ENCODE data around the gene PPP1R1B. TPM values are rescaled to one million over a fixed set of nuclear protein-coding genes. Genes with fewer than 3 reads are reported as not detected.

PPP1R1B gene
- total RNA-seq, 2 experiments from 2014 or later, result not detected

- Histone ChIP-seq H3K9me3 (ENCODE audit: low read length) (no peaks in the 10 kb centered on the region), H3K4me3 (ENCODE audit: low read depth, low read length, poor library complexity, severe bottlenecking) (no peak overlapping the region), H4K20me1 (ENCODE audit: insufficient read depth, low read length) (no peaks in the 10 kb centered on the region), H3K4me1 (ENCODE audit: insufficient read depth, low read length, poor library complexity, severe bottlenecking) (no peaks in the 10 kb centered on the region), H3K9me2 (ENCODE audit: insufficient read depth, low read length) (no peaks in the 10 kb centered on the region), H2AFZ (ENCODE audit: low read length) (no peak overlapping the region), H3K36me3 (ENCODE audit: insufficient read depth, low read length) (peaks cover 11% of the 10 kb centered on the region; the same call in 1 of the 2 replicates), H3K79me2 (ENCODE audit: insufficient read depth, low read depth, low read length) (no peaks in the 10 kb centered on the region), H3K27ac (ENCODE audit: low read depth, low read length, poor library complexity, severe bottlenecking) (no peak overlapping the region), H3K4me2 (ENCODE audit: low read length) (no peak overlapping the region)
- ChIA-PET POLR2A (no interaction called here), CTCF (ENCODE audit: unreplicated experiment) (no interaction called here)
- intact Hi-C loops (cut with micrococcal nuclease; ENCODE audit: unreplicated experiment), result no loop called here
- TF ChIP-seq CTCF (conservative IDR thresholded peaks at IDR 0.05; ENCODE audit: low read length) (no peak), EZH2phosphoT487 (IDR thresholded peaks at IDR 0.05; ENCODE audit: borderline replicate concordance, low read depth, low read length) (no peak)
- BruUV-seq (replicated peaks), result no TSS peak
- DNase-seq (ENCODE audit: low spot score), result no peak
Measured at GRCh38 chr17:39665642-39666224, 39.0 kb downstream of the PPP1R1B start.

- no peaks in the 10 kb centered on the region for H3K9me3 ChIP-seq (ENCODE audit: low read length)
- no peaks in the 10 kb centered on the region for H4K20me1 ChIP-seq (ENCODE audit: insufficient read depth, low read length)
- H3K9me2 ChIP-seq (ENCODE audit: insufficient read depth, low read length), result no peaks in the 10 kb centered on the region
- peaks cover 11% of the 10 kb centered on the region; the same call in 1 of the 2 replicates for H3K36me3 ChIP-seq (ENCODE audit: insufficient read depth, low read length)
- no peak overlapping the region for H3K27ac ChIP-seq (ENCODE audit: low read depth, low read length, poor library complexity, severe bottlenecking)
- intact Hi-C loops (cut with micrococcal nuclease; ENCODE audit: unreplicated experiment), result no loop called here
- no peaks in the 10 kb centered on the region for H3K4me1 ChIP-seq (ENCODE audit: insufficient read depth, low read length, poor library complexity, severe bottlenecking)
- POLR2A ChIA-PET, result no interaction called here
- no TSS peak for BruUV-seq (replicated peaks)
- H2AFZ ChIP-seq (ENCODE audit: low read length), result no peak overlapping the region
- TF ChIP-seq EZH2phosphoT487 (IDR thresholded peaks at IDR 0.05; ENCODE audit: borderline replicate concordance, low read depth, low read length), result no peak
- TF ChIP-seq CTCF (conservative IDR thresholded peaks at IDR 0.05; ENCODE audit: low read length), result no peak
- H3K4me3 ChIP-seq (ENCODE audit: low read depth, low read length, poor library complexity, severe bottlenecking), result no peak overlapping the region
- no peak for DNase-seq (ENCODE audit: low spot score)
- H3K79me2 ChIP-seq (ENCODE audit: insufficient read depth, low read depth, low read length), result no peaks in the 10 kb centered on the region
- H3K4me2 ChIP-seq (ENCODE audit: low read length), result no peak overlapping the region
- CTCF ChIA-PET (ENCODE audit: unreplicated experiment), result interaction anchor here (0.5 kb wide), 1 partner anchor 14 kb away, joined by 4 read pairs; no protein-coding TSS in a partner anchor
Measured at GRCh38 chr17:39666231-39666600, 39.5 kb downstream of the PPP1R1B start.

GRCh38 chr17:39666601-39667261, 40.0 kb downstream of the PPP1R1B start:
- POLR2A ChIA-PET, result no interaction called here
- no peak overlapping the region for H3K4me3 ChIP-seq (ENCODE audit: low read depth, low read length, poor library complexity, severe bottlenecking)

More at GRCh38 chr17:39666601-39667261, 40.0 kb downstream of the PPP1R1B start:
- no peak overlapping the region for H2AFZ ChIP-seq (ENCODE audit: low read length)
- no peaks in the 10 kb centered on the region for H3K9me3 ChIP-seq (ENCODE audit: low read length)
- H3K4me2 ChIP-seq (ENCODE audit: low read length), result no peak overlapping the region
- intact Hi-C loops (cut with micrococcal nuclease; ENCODE audit: unreplicated experiment), result no loop called here
- peaks cover 7% of the 10 kb centered on the region; the same call in 1 of the 2 replicates for H3K36me3 ChIP-seq (ENCODE audit: insufficient read depth, low read length)
- H3K9me2 ChIP-seq (ENCODE audit: insufficient read depth, low read length), result no peaks in the 10 kb centered on the region
- H3K4me1 ChIP-seq (ENCODE audit: insufficient read depth, low read length, poor library complexity, severe bottlenecking), result no peaks in the 10 kb centered on the region
- BruUV-seq (replicated peaks), result no TSS peak
- H3K79me2 ChIP-seq (ENCODE audit: insufficient read depth, low read depth, low read length), result no peaks in the 10 kb centered on the region
- H4K20me1 ChIP-seq (ENCODE audit: insufficient read depth, low read length), result no peaks in the 10 kb centered on the region
- DNase-seq (ENCODE audit: low spot score), result no peak
- CTCF ChIA-PET (ENCODE audit: unreplicated experiment), result interaction anchor here (0.5 kb wide), 1 partner anchor 14 kb away, joined by 4 read pairs; no protein-coding TSS in a partner anchor
- TF ChIP-seq EZH2phosphoT487 (IDR thresholded peaks at IDR 0.05; ENCODE audit: borderline replicate concordance, low read depth, low read length), result no peak
- no peak overlapping the region for H3K27ac ChIP-seq (ENCODE audit: low read depth, low read length, poor library complexity, severe bottlenecking)

Measured in OCI-LY7 (cell line).